SU-DHL-6 (cell line): Measurements from ENCODE around the gene RHAG.
"Not testable (repeated sequence)": the region's sequence is repeated elsewhere in the genome, so short reads cannot be mapped to it uniquely, and the experiment has no call there.

ENCODE experiments used
- H2AFZ ChIP-seq: fragments of 200-600 bp; sonication (generic); 2 replicates; pipeline ENCODE4 v1.6.1; 2014; ENCODE audit warnings: low read depth, mild to moderate bottlenecking, moderate library complexity, mixed read lengths, antibody characterized with exemption, low read length; ENCODE audit not compliant: severe bottlenecking
- H3F3A ChIP-seq: fragments of 200-600 bp; shearing (Covaris generic); 2 replicates; pipeline ENCODE4 v1.6.0; 2016; ENCODE audit warnings: antibody characterized with exemption, mild to moderate bottlenecking; ENCODE audit not compliant: insufficient read depth
- H3K27ac ChIP-seq: fragments of 200-600 bp; sonication (generic); 2 replicates; pipeline ENCODE4 v1.5.1; 2016; ENCODE audit warnings: low read depth, mild to moderate bottlenecking, low read length, moderate library complexity, mixed read lengths
- H3K27me3 ChIP-seq: fragments of 200-600 bp; sonication (generic), shearing (Covaris generic); 2 replicates; pipeline ENCODE4 v1.6.0; 2014; ENCODE audit warnings: mild to moderate bottlenecking, low read length
- H3K36me3 ChIP-seq: fragments of 200-600 bp; sonication (generic); 2 replicates; pipeline ENCODE4 v1.6.1; 2014; ENCODE audit warnings: mild to moderate bottlenecking, low read length, mixed read lengths
- H3K4me2 ChIP-seq: fragments of 300-600, 200-600 bp; shearing (Covaris generic), sonication (generic); 2 replicates; pipeline ENCODE4 v1.6.0; 2014; ENCODE audit warnings: low read length, low read depth, mild to moderate bottlenecking; ENCODE audit not compliant: poor library complexity, severe bottlenecking
- H3K4me3 ChIP-seq: fragments of 200-600 bp; sonication (generic); 2 replicates; pipeline ENCODE4 v1.5.1; 2014; ENCODE audit warnings: antibody characterized with exemption, low read length, mild to moderate bottlenecking, mixed read lengths; ENCODE audit not compliant: insufficient read depth, poor library complexity, severe bottlenecking
- H3K79me2 ChIP-seq: fragments of 200-600 bp; sonication (generic); 2 replicates; pipeline ENCODE4 v1.6.1; 2014; ENCODE audit warnings: mild to moderate bottlenecking, low read length, moderate library complexity; ENCODE audit not compliant: insufficient read depth
- H3K9ac ChIP-seq: fragments of 200-600 bp; sonication (generic); 2 replicates; pipeline ENCODE4 v1.7.0; 2014; ENCODE audit warnings: mild to moderate bottlenecking, low read length
- H3K9me2 ChIP-seq: fragments of 200-600 bp; sonication (generic); replicated peaks from 2 replicates; pipeline ENCODE4 v1.6.1; 2014; ENCODE audit warnings: low read length; ENCODE audit not compliant: insufficient read depth
- H3K9me3 ChIP-seq: fragments of 200-600 bp; sonication (generic); 2 replicates; pipeline ENCODE4 v1.6.1; 2014; ENCODE audit warnings: low read length, mixed read lengths; ENCODE audit not compliant: insufficient read depth
- H4K20me1 ChIP-seq: fragments of 200-600 bp; sonication (generic); 2 replicates; pipeline ENCODE4 v1.6.1; 2014; ENCODE audit warnings: low read depth, mild to moderate bottlenecking, antibody characterized with exemption, low read length, moderate library complexity, mixed read lengths
- EZH2phosphoT487 ChIP-seq: fragments of 200-600 bp; sonication (generic), shearing (Covaris generic); conservative IDR thresholded peaks from 2 replicates; pipeline ENCODE4 v1.6.1; 2018; ENCODE audit warnings: mild to moderate bottlenecking, antibody characterized with exemption, low read length, moderate library complexity, mixed read lengths
- TF ChIP-seq, protein P1 (sequence below): fragments of 200-600 bp; sonication (generic); IDR thresholded peaks from one replicate; pipeline ENCODE4 v1.5.1; 2017; ENCODE audit warnings: antibody characterized with exemption, mild to moderate bottlenecking, low read length, moderate library complexity; ENCODE audit not compliant: insufficient read depth, poor library complexity, severe bottlenecking

Gene RHAG

GRCh38 chr6:49609285-49609684 is 27.4 kb downstream of the RHAG start:
- no peak overlapping the region for H2AFZ ChIP-seq
- H3K79me2 ChIP-seq = no peaks in the 10 kb centered on the region
- H4K20me1 ChIP-seq = no peaks in the 10 kb centered on the region
- no peaks in the 10 kb centered on the region for H3K27me3 ChIP-seq
- H3K9me2 ChIP-seq = no peaks in the 10 kb centered on the region
- no peak overlapping the region for H3K27ac ChIP-seq
- TF ChIP-seq, protein P1, sequence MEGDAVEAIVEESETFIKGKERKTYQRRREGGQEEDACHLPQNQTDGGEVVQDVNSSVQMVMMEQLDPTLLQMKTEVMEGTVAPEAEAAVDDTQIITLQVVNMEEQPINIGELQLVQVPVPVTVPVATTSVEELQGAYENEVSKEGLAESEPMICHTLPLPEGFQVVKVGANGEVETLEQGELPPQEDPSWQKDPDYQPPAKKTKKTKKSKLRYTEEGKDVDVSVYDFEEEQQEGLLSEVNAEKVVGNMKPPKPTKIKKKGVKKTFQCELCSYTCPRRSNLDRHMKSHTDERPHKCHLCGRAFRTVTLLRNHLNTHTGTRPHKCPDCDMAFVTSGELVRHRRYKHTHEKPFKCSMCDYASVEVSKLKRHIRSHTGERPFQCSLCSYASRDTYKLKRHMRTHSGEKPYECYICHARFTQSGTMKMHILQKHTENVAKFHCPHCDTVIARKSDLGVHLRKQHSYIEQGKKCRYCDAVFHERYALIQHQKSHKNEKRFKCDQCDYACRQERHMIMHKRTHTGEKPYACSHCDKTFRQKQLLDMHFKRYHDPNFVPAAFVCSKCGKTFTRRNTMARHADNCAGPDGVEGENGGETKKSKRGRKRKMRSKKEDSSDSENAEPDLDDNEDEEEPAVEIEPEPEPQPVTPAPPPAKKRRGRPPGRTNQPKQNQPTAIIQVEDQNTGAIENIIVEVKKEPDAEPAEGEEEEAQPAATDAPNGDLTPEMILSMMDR = no peak
- no peak for TF ChIP-seq EZH2phosphoT487
- no peaks in the 10 kb centered on the region for H3F3A ChIP-seq
- H3K9me3 ChIP-seq = no peaks in the 10 kb centered on the region
- no peaks in the 10 kb centered on the region for H3K36me3 ChIP-seq
- H3K4me3 ChIP-seq = no peak overlapping the region
- H3K4me2 ChIP-seq = no peak overlapping the region
- no peak overlapping the region for H3K9ac ChIP-seq

DNA sequence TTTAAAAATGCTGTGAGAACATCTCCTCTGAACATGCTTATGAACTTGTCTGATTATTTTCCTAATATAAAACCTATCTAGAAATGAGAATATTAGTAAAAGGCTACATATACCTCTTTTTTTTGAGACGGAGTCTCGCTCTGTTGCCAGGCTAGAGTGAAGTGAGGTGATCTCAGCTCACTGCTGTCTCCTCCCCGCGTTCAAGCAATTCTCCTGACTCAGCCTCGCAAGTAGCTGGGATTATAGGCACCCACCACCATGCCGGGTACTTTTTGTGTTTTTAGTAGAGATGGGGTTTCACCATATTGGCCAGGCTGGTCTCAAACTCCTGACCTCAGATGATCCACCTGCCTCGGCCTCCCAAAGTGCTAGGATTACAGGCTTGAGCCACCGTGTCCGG is 28.4 kb downstream of the RHAG start:
- not testable (repeated sequence) for H3K79me2 ChIP-seq, H2AFZ ChIP-seq, H3K9me3 ChIP-seq, H3K4me2 ChIP-seq, H4K20me1 ChIP-seq, H3K9me2 ChIP-seq, H3K9ac ChIP-seq, H3K27ac ChIP-seq, H3K27me3 ChIP-seq, H3F3A ChIP-seq, H3K4me3 ChIP-seq, H3K36me3 ChIP-seq

- TF ChIP-seq EZH2phosphoT487 = no peak
- TF ChIP-seq, protein P1 = no peak
- no peak overlapping the region for H3K4me3 ChIP-seq
- no peaks in the 10 kb centered on the region for H3F3A ChIP-seq
- H3K79me2 ChIP-seq = no peaks in the 10 kb centered on the region
- H3K9me3 ChIP-seq = no peaks in the 10 kb centered on the region
- no peak overlapping the region for H3K4me2 ChIP-seq
- H3K9ac ChIP-seq = no peak overlapping the region
- H3K9me2 ChIP-seq = no peaks in the 10 kb centered on the region
- H3K27ac ChIP-seq = no peak overlapping the region
- no peaks in the 10 kb centered on the region for H3K27me3 ChIP-seq
- H4K20me1 ChIP-seq = no peaks in the 10 kb centered on the region
- no peak overlapping the region for H2AFZ ChIP-seq
- no peaks in the 10 kb centered on the region for H3K36me3 ChIP-seq
These were observed 29.2 kb downstream of the RHAG start for GRCh38 chr6:49607391-49607982.

DNA sequence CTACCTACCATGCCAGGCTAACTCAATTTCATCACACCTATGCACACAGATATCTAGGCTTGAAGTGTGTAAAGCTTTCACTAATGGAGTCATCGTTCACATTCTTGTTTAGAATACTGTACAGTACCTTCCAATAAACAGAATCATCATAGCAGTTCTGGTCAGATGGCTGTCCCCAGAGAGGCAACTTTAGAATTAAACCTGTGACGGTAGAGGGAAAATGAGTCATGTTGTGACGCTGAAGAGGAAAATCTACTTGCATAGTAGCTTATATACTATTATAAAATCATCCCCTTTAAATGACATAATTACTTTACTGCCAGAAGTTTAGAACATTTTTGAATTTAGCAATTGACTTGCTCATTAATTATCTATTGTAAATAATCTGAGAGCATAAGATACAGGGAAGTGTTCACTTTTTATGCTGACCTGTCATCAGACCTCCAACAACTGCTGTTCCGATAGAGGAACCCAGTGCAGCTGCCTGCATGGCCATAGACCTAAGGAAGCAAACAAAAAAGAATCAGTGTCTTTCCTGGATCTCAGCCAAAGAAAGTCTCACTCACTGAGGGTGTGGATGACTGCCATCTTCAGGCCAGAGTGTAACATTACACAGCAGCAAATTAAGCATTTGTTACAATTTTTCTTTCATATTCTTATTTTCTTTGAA is 29.8 kb downstream of the RHAG start:
- no peak overlapping the region for H3K4me2 ChIP-seq
- H3K27me3 ChIP-seq = no peaks in the 10 kb centered on the region
- no peaks in the 10 kb centered on the region for H4K20me1 ChIP-seq
- no peaks in the 10 kb centered on the region for H3F3A ChIP-seq
- no peak overlapping the region for H3K9ac ChIP-seq
- no peak overlapping the region for H3K27ac ChIP-seq
- TF ChIP-seq EZH2phosphoT487 = no peak
- TF ChIP-seq, protein P1 = peak; percentile 94
- H3K36me3 ChIP-seq = no peaks in the 10 kb centered on the region
- H2AFZ ChIP-seq = no peak overlapping the region
- H3K4me3 ChIP-seq = no peak overlapping the region
- no peaks in the 10 kb centered on the region for H3K9me3 ChIP-seq
- no peaks in the 10 kb centered on the region for H3K9me2 ChIP-seq
- no peaks in the 10 kb centered on the region for H3K79me2 ChIP-seq

- H3K4me2 ChIP-seq, H2AFZ ChIP-seq, H3K27me3 ChIP-seq, H3K79me2 ChIP-seq, H3F3A ChIP-seq, H3K27ac ChIP-seq, H3K9me2 ChIP-seq, H3K36me3 ChIP-seq, H3K4me3 ChIP-seq, H3K9me3 ChIP-seq, H4K20me1 ChIP-seq, H3K9ac ChIP-seq: not testable (repeated sequence)
These were observed 32.6 kb downstream of the RHAG start for GRCh38 chr6:49604080-49604479.
